ENCODE data around the gene PHACTR1.

The PHACTR1 gene

DNA sequence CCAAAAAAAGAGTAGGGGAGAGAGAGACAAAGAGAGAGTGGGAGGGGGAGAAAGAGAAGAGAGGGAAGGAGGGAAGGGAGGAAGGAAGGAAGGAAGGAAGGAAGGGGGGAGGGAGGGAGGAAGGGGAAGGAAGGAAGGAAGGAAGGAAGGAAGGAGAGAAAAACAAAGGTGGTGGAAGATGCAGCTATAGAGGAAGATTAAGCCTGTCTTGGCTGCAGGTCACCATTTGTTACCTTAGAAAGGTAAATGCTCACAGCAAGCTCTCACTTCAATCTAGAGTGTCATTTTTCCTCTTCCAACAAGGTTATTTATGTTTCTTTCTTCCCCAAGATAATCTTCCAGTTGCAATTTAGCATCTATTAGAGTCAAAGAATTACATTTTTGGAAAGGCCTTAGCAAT lies 284.0 kb downstream of the PHACTR1 start:
- H3K9ac ChIP-seq (ENCODE audit: low read depth, low read length, poor library complexity) = no peak overlapping the region
- no peak overlapping the region for H3K27ac ChIP-seq (replicated peaks; ENCODE audit: low read length)
- H2AK5ac ChIP-seq (ENCODE audit: low read depth, low read length) = no peak overlapping the region
- no peaks in the 10 kb centered on the region for H3K36me3 ChIP-seq (replicated peaks in 1 of 2; ENCODE audit: control insufficient read depth in 2 of 2, insufficient read depth in 2 of 2, low read length in 2 of 2)
- H3K23ac ChIP-seq (ENCODE audit: low read depth, low read length, poor library complexity) = no peak overlapping the region
- H4K8ac ChIP-seq (ENCODE audit: low read depth, low read length) = no peak overlapping the region
- H3K14ac ChIP-seq (ENCODE audit: low read length) = no peak overlapping the region
- H2BK5ac ChIP-seq (ENCODE audit: low read length) = no peak overlapping the region
- no peaks in the 10 kb centered on the region for H3K9me3 ChIP-seq (replicated peaks in 1 of 2; ENCODE audit: control insufficient read depth in 2 of 2, insufficient read depth in 1 of 2, low read depth in 1 of 2, low read length in 2 of 2)
- H2BK12ac ChIP-seq (ENCODE audit: low read length) = no peak overlapping the region
- H2AFZ ChIP-seq (ENCODE audit: low read length) = no peak overlapping the region
- H3K18ac ChIP-seq (ENCODE audit: low read length) = no peak overlapping the region
- H3K4me3 ChIP-seq (ENCODE audit: low read length in 2 of 2) = no peak overlapping the region
- H3K4me1 ChIP-seq (ENCODE audit: control insufficient read depth in 2 of 2, insufficient read depth in 1 of 2, low read depth in 1 of 2, low read length in 2 of 2) = no peaks in the 10 kb centered on the region
- no peak overlapping the region for H2BK120ac ChIP-seq (ENCODE audit: low read depth, low read length)
- no peak for DNase-seq (ENCODE audit: low spot score)
- no peak overlapping the region for H4K91ac ChIP-seq (ENCODE audit: low read depth, low read length, poor library complexity)
- no peaks in the 10 kb centered on the region for H3K79me1 ChIP-seq (ENCODE audit: low read depth, low read length)
- H3K4me2 ChIP-seq (ENCODE audit: insufficient read depth, low read length, poor library complexity, severe bottlenecking) = no peak overlapping the region
- no peak overlapping the region for H2BK15ac ChIP-seq (ENCODE audit: low read length)
- H3K4ac ChIP-seq (ENCODE audit: low read length) = no peak overlapping the region
- H3K27me3 ChIP-seq (ENCODE audit: control insufficient read depth in 3 of 3, insufficient read depth in 3 of 3, low read depth in 1 of 3, low read length in 3 of 3) = no peaks in the 10 kb centered on the region

DNA sequence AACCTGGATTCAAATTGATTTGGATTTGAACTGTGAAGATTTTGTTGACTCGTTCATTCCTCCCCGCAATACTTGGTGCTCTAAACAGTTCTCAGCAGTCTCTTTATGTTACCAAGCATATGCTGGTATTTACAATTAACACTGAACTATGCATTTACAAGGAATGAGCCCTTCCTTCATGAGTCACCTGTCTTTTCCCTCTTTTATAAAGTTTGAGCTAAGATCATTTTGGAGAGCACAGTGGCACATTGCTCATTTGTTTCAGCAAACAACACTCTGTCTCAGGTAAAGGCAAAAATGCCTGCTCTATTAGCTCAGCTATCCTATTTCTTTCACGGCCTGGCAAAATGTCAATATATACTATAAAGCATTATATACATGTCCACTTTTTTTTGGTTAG lies 285.4 kb downstream of the PHACTR1 start:
- whole genome bisulfite sequencing, 2 donors (ENCODE audit: extremely low coverage in 2 of 2, insufficient read length in 2 of 2, insufficient replicate concordance in 1 of 2) = no CpG with 5 or more reads among the region's 3 CpGs
- H2BK5ac ChIP-seq (ENCODE audit: low read length) = no peak overlapping the region
- no peak overlapping the region for H2AFZ ChIP-seq (ENCODE audit: low read length)

DNA sequence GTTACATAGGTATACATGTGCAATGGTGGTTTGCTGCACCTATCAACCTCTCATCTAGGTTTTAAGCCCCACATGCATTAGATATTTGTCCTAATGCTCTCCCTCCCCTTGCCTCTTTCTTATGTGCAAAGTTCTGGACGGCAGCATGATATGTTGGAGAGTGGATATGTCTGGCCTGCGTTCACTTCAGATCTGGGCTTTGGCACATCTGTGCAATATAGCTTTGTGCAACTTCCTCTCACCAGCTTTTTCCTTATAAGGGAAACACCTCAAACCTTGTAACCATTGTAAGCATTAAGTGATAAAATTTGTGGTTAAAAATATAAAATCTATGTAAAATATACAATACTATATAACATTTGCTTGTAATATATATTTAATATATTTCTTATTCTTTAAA lies 288.0 kb downstream of the PHACTR1 start:
- H3K4ac ChIP-seq (ENCODE audit: low read length) = no peak overlapping the region
- H2BK12ac ChIP-seq (ENCODE audit: low read length) = no peak overlapping the region
- no peak overlapping the region for H3K4me2 ChIP-seq (ENCODE audit: insufficient read depth, low read length, poor library complexity, severe bottlenecking)
- no peaks in the 10 kb centered on the region for H3K79me1 ChIP-seq (ENCODE audit: low read depth, low read length)
- no peaks in the 10 kb centered on the region for H3K36me3 ChIP-seq (replicated peaks in 1 of 2; ENCODE audit: control insufficient read depth in 2 of 2, insufficient read depth in 2 of 2, low read length in 2 of 2)
- no peak overlapping the region for H3K27ac ChIP-seq (replicated peaks; ENCODE audit: low read length)
- no peaks in the 10 kb centered on the region for H3K9me3 ChIP-seq (replicated peaks in 1 of 2; ENCODE audit: control insufficient read depth in 2 of 2, insufficient read depth in 1 of 2, low read depth in 1 of 2, low read length in 2 of 2)
- H3K4me1 ChIP-seq (ENCODE audit: control insufficient read depth in 2 of 2, insufficient read depth in 1 of 2, low read depth in 1 of 2, low read length in 2 of 2) = no peaks in the 10 kb centered on the region
- H3K18ac ChIP-seq (ENCODE audit: low read length) = no peak overlapping the region
- H3K4me3 ChIP-seq (ENCODE audit: low read length in 2 of 2) = no peak overlapping the region
- H3K27me3 ChIP-seq (ENCODE audit: control insufficient read depth in 3 of 3, insufficient read depth in 3 of 3, low read depth in 1 of 3, low read length in 3 of 3) = peaks cover 0 to 4% (median 0%) of the 10 kb centered on the region in 3 experiments
- H2AFZ ChIP-seq (ENCODE audit: low read length) = no peak overlapping the region
- no peak overlapping the region for H2BK15ac ChIP-seq (ENCODE audit: low read length)
- no peak overlapping the region for H3K14ac ChIP-seq (ENCODE audit: low read length)
- no peak overlapping the region for H3K9ac ChIP-seq (ENCODE audit: low read depth, low read length, poor library complexity)
- H4K8ac ChIP-seq (ENCODE audit: low read depth, low read length) = no peak overlapping the region
- H2BK5ac ChIP-seq (ENCODE audit: low read length) = no peak overlapping the region
- H4K91ac ChIP-seq (ENCODE audit: low read depth, low read length, poor library complexity) = no peak overlapping the region
- no peak overlapping the region for H2AK5ac ChIP-seq (ENCODE audit: low read depth, low read length)
- no peak for DNase-seq (ENCODE audit: low spot score)
- H2BK120ac ChIP-seq (ENCODE audit: low read depth, low read length) = no peak overlapping the region
- WGBS, 2 donors (ENCODE audit: extremely low coverage in 2 of 2, insufficient read length in 2 of 2, insufficient replicate concordance in 1 of 2) = no CpG with 5 or more reads among the region's 2 CpGs
- no peak overlapping the region for H3K23ac ChIP-seq (ENCODE audit: low read depth, low read length, poor library complexity)

More for the DNA sequence above, 285.4 kb downstream of the PHACTR1 start:
- Histone ChIP-seq H3K79me1 (ENCODE audit: low read depth, low read length) (no peaks in the 10 kb centered on the region), H3K4me3 (ENCODE audit: low read length in 2 of 2) (no peak overlapping the region), H3K18ac (ENCODE audit: low read length) (no peak overlapping the region), H3K36me3 (replicated peaks in 1 of 2; ENCODE audit: control insufficient read depth in 2 of 2, insufficient read depth in 2 of 2, low read length in 2 of 2) (no peaks in the 10 kb centered on the region), H3K9ac (ENCODE audit: low read depth, low read length, poor library complexity) (no peak overlapping the region), H3K14ac (ENCODE audit: low read length) (no peak overlapping the region), H2BK15ac (ENCODE audit: low read length) (no peak overlapping the region), H2BK120ac (ENCODE audit: low read depth, low read length) (no peak overlapping the region), H3K27ac (replicated peaks; ENCODE audit: low read length) (no peak overlapping the region), H4K91ac (ENCODE audit: low read depth, low read length, poor library complexity) (no peak overlapping the region), H2AK5ac (ENCODE audit: low read depth, low read length) (no peak overlapping the region), H3K4ac (ENCODE audit: low read length) (no peak overlapping the region), H3K23ac (ENCODE audit: low read depth, low read length, poor library complexity) (no peak overlapping the region), H3K27me3 (ENCODE audit: control insufficient read depth in 3 of 3, insufficient read depth in 3 of 3, low read depth in 1 of 3, low read length in 3 of 3) (no peaks in the 10 kb centered on the region), H3K4me1 (ENCODE audit: control insufficient read depth in 2 of 2, insufficient read depth in 1 of 2, low read depth in 1 of 2, low read length in 2 of 2) (no peaks in the 10 kb centered on the region), H2BK12ac (ENCODE audit: low read length) (no peak overlapping the region), H3K9me3 (replicated peaks in 1 of 2; ENCODE audit: control insufficient read depth in 2 of 2, insufficient read depth in 1 of 2, low read depth in 1 of 2, low read length in 2 of 2) (no peaks in the 10 kb centered on the region), H3K4me2 (ENCODE audit: insufficient read depth, low read length, poor library complexity, severe bottlenecking) (no peak overlapping the region), H4K8ac (ENCODE audit: low read depth, low read length) (no peak overlapping the region)
- no peak for DNase-seq (ENCODE audit: low spot score)

- H3K18ac ChIP-seq (ENCODE audit: low read length) = no peak overlapping the region
- H2AK5ac ChIP-seq (ENCODE audit: low read depth, low read length) = no peak overlapping the region
- no peak for DNase-seq (ENCODE audit: low spot score)
- no peak overlapping the region for H2BK5ac ChIP-seq (ENCODE audit: low read length)
- H4K8ac ChIP-seq (ENCODE audit: low read depth, low read length) = no peak overlapping the region
- H3K4ac ChIP-seq (ENCODE audit: low read length) = no peak overlapping the region
- no peaks in the 10 kb centered on the region for H3K79me1 ChIP-seq (ENCODE audit: low read depth, low read length)
- no peak overlapping the region for H3K14ac ChIP-seq (ENCODE audit: low read length)
- H3K27me3 ChIP-seq (ENCODE audit: control insufficient read depth in 3 of 3, insufficient read depth in 3 of 3, low read depth in 1 of 3, low read length in 3 of 3) = peaks cover 0 to 9% (median 0%) of the 10 kb centered on the region in 3 experiments
- no peak overlapping the region for H3K27ac ChIP-seq (replicated peaks; ENCODE audit: low read length)
- WGBS, 2 donors (ENCODE audit: extremely low coverage in 2 of 2, insufficient read length in 2 of 2, insufficient replicate concordance in 1 of 2) = no CpG with 5 or more reads among the region's 5 CpGs
- H4K91ac ChIP-seq (ENCODE audit: low read depth, low read length, poor library complexity) = no peak overlapping the region
- H2BK120ac ChIP-seq (ENCODE audit: low read depth, low read length) = no peak overlapping the region
- no peaks in the 10 kb centered on the region for H3K9me3 ChIP-seq (replicated peaks in 1 of 2; ENCODE audit: control insufficient read depth in 2 of 2, insufficient read depth in 1 of 2, low read depth in 1 of 2, low read length in 2 of 2)
- H3K4me2 ChIP-seq (ENCODE audit: insufficient read depth, low read length, poor library complexity, severe bottlenecking) = no peak overlapping the region
- H3K23ac ChIP-seq (ENCODE audit: low read depth, low read length, poor library complexity) = no peak overlapping the region
- no peaks in the 10 kb centered on the region for H3K4me1 ChIP-seq (ENCODE audit: control insufficient read depth in 2 of 2, insufficient read depth in 1 of 2, low read depth in 1 of 2, low read length in 2 of 2)
- no peak overlapping the region for H3K9ac ChIP-seq (ENCODE audit: low read depth, low read length, poor library complexity)
- H2AFZ ChIP-seq (ENCODE audit: low read length) = no peak overlapping the region
- no peak overlapping the region for H2BK15ac ChIP-seq (ENCODE audit: low read length)
- no peak overlapping the region for H2BK12ac ChIP-seq (ENCODE audit: low read length)
- no peaks in the 10 kb centered on the region for H3K36me3 ChIP-seq (replicated peaks in 1 of 2; ENCODE audit: control insufficient read depth in 2 of 2, insufficient read depth in 2 of 2, low read length in 2 of 2)
- no peak overlapping the region for H3K4me3 ChIP-seq (ENCODE audit: low read length in 2 of 2)
Measured at GRCh38 chr6:13005994-13006393, 289.4 kb downstream of the PHACTR1 start.
